Osteoblast (primary cell): ENCODE results near the gene SUSD5. TPM values are rescaled to one million over a fixed set of nuclear protein-coding genes. Genes with fewer than 3 reads are reported as not detected.

ENCODE experiments used
- DNase-seq: peaks from one replicate; pipeline ENCODE4 v3.0.0; 2011; ENCODE audit warnings: low spot score, mixed read lengths; ENCODE audit not compliant: insufficient read length; ENCODE audit errors: missing footprints
- H2AFZ ChIP-seq: 2 replicates; pipeline ENCODE4 v1.6.0; 2011; ENCODE audit warnings: mild to moderate bottlenecking, low read length
- H3K27ac ChIP-seq: 2 replicates; pipeline ENCODE4 v1.5.1; 2011; ENCODE audit warnings: mild to moderate bottlenecking, low read depth, low read length, moderate library complexity
- H3K27me3 ChIP-seq: 2 replicates; pipeline ENCODE4 v1.6.0; 2012; ENCODE audit warnings: mild to moderate bottlenecking, control low read depth, inconsistent platforms, low read length, moderate library complexity; ENCODE audit not compliant: insufficient read depth
- H3K36me3 ChIP-seq: 2 replicates; pipeline ENCODE4 v1.5.1; 2011; ENCODE audit warnings: mild to moderate bottlenecking, low read length, control low read depth, moderate library complexity; ENCODE audit not compliant: insufficient read depth
- H3K4me1 ChIP-seq: 2 replicates; pipeline ENCODE4 v1.5.1; 2011; ENCODE audit warnings: mild to moderate bottlenecking, low read length, control low read depth, moderate library complexity; ENCODE audit not compliant: insufficient read depth
- H3K4me2 ChIP-seq: 2 replicates; pipeline ENCODE4 v1.6.0; 2011; ENCODE audit warnings: mild to moderate bottlenecking, low read length; ENCODE audit not compliant: insufficient read depth
- H3K4me3 ChIP-seq: fragments of 200-600 bp; sonication (generic); 3 replicates; pipeline ENCODE4 v1.5.1; 2012; ENCODE audit warnings: mild to moderate bottlenecking, low read length, inconsistent platforms; ENCODE audit not compliant: insufficient read depth
- H3K79me2 ChIP-seq: 2 replicates; pipeline ENCODE4 v1.6.0; 2012; ENCODE audit warnings: mild to moderate bottlenecking, low read length, control low read depth, inconsistent platforms; ENCODE audit not compliant: insufficient read depth
- H3K9me3 ChIP-seq: 2 replicates; pipeline ENCODE4 v1.5.1; 2011; ENCODE audit warnings: low read depth, low read length, control low read depth
- H4K20me1 ChIP-seq: 2 replicates; pipeline ENCODE4 v1.6.0; 2012; ENCODE audit warnings: mild to moderate bottlenecking, low read length, control low read depth; ENCODE audit not compliant: insufficient read depth
- CTCF ChIP-seq: IDR thresholded peaks from 2 replicates; pipeline ENCODE4 v1.5.1; 2011; ENCODE audit warnings: mild to moderate bottlenecking, low read depth, low read length, moderate library complexity; ENCODE audit errors: extremely low read depth
- total RNA-seq: library from RNA; depleted of rRNA; stranded (reverse); fragments of >200 nt; gene quantifications from 2 replicates; pipeline ENCODE4 v1.2.3, GENCODE V29; 2012

Gene SUSD5
- total RNA-seq, 1 donor, result 10.9 TPM

- no peak for DNase-seq
- Histone ChIP-seq H3K4me3 (no peak overlapping the region), H3K4me1 (peaks cover 20% of the 10 kb centered on the region), H3K27ac (no peak overlapping the region), H3K79me2 (no peaks in the 10 kb centered on the region), H3K4me2 (no peak overlapping the region), H2AFZ (no peak overlapping the region), H3K9me3 (no peaks in the 10 kb centered on the region), H3K36me3 (no peaks in the 10 kb centered on the region), H4K20me1 (no peaks in the 10 kb centered on the region), H3K27me3 (peaks cover 23% of the 10 kb centered on the region)
- no peak for TF ChIP-seq CTCF
Measured at GRCh38 chr3:33215739-33216138, 2.9 kb downstream of the SUSD5 start.

- no peaks in the 10 kb centered on the region for H3K9me3 ChIP-seq
- no peaks in the 10 kb centered on the region for H3K36me3 ChIP-seq
- H3K4me1 ChIP-seq, result peaks cover 8% of the 10 kb centered on the region
- no peaks in the 10 kb centered on the region for H3K79me2 ChIP-seq
- no peak for TF ChIP-seq CTCF
- H2AFZ ChIP-seq, result no peak overlapping the region
- no peak overlapping the region for H3K4me3 ChIP-seq
- peaks cover 8% of the 10 kb centered on the region for H3K27me3 ChIP-seq
- no peak overlapping the region for H3K27ac ChIP-seq
- H4K20me1 ChIP-seq, result no peaks in the 10 kb centered on the region
- no peak overlapping the region for H3K4me2 ChIP-seq
- no peak for DNase-seq
Measured at GRCh38 chr3:33212406-33212805, 6.2 kb downstream of the SUSD5 start.

- Histone ChIP-seq H3K9me3 (no peaks in the 10 kb centered on the region), H3K36me3 (no peaks in the 10 kb centered on the region), H3K4me1 (peaks cover 8% of the 10 kb centered on the region), H3K27ac (no peak overlapping the region), H3K79me2 (no peaks in the 10 kb centered on the region), H3K27me3 (no peaks in the 10 kb centered on the region), H3K4me2 (peak overlapping the region; percentile 8), H4K20me1 (no peaks in the 10 kb centered on the region), H3K4me3 (no peak overlapping the region), H2AFZ (no peak overlapping the region)
- DNase-seq, result peak; percentile 79
- no peak for TF ChIP-seq CTCF
Measured at GRCh38 chr3:33211444-33211843, 7.2 kb downstream of the SUSD5 start.

GRCh38 chr3:33209357-33209756 lies 9.3 kb downstream of the SUSD5 start:
- H4K20me1 ChIP-seq, result no peaks in the 10 kb centered on the region
- TF ChIP-seq CTCF, result no peak
- no peaks in the 10 kb centered on the region for H3K36me3 ChIP-seq
- no peak for DNase-seq
- H2AFZ ChIP-seq, result no peak overlapping the region
- H3K9me3 ChIP-seq, result no peaks in the 10 kb centered on the region
- H3K27ac ChIP-seq, result no peak overlapping the region
- no peak overlapping the region for H3K4me2 ChIP-seq
- no peak overlapping the region for H3K4me3 ChIP-seq
- H3K79me2 ChIP-seq, result no peaks in the 10 kb centered on the region
- peaks cover 8% of the 10 kb centered on the region for H3K4me1 ChIP-seq
- no peaks in the 10 kb centered on the region for H3K27me3 ChIP-seq
